NAMALWA (cell line): ENCODE results near the gene FAM156B.
A peak's percentile ranks its signal among the peaks of the same experiment; 100 is the strongest.
"Not testable (repeated sequence)": the region's sequence is repeated elsewhere in the genome, so short reads cannot be mapped to it uniquely, and the experiment has no call there.

Experiments
- DNase-seq: peaks from one replicate; pipeline ENCODE4 v3.0.0-alpha.2; 2015; ENCODE audit warnings: low spot score

FAM156B gene

GRCh38 chrX:52923781-52924241 lies 26.7 kb downstream of the FAM156B start:
- peak; percentile 28 for DNase-seq

- DNase-seq = not testable (repeated sequence)
Observed at GRCh38 chrX:52930214-52930613, 33.1 kb downstream of the FAM156B start.

GRCh38 chrX:52933213-52933612 lies 36.1 kb downstream of the FAM156B start:
- DNase-seq = no peak

GRCh38 chrX:52933976-52934703 lies 37.0 kb downstream of the FAM156B start:
- DNase-seq = no peak

DNA sequence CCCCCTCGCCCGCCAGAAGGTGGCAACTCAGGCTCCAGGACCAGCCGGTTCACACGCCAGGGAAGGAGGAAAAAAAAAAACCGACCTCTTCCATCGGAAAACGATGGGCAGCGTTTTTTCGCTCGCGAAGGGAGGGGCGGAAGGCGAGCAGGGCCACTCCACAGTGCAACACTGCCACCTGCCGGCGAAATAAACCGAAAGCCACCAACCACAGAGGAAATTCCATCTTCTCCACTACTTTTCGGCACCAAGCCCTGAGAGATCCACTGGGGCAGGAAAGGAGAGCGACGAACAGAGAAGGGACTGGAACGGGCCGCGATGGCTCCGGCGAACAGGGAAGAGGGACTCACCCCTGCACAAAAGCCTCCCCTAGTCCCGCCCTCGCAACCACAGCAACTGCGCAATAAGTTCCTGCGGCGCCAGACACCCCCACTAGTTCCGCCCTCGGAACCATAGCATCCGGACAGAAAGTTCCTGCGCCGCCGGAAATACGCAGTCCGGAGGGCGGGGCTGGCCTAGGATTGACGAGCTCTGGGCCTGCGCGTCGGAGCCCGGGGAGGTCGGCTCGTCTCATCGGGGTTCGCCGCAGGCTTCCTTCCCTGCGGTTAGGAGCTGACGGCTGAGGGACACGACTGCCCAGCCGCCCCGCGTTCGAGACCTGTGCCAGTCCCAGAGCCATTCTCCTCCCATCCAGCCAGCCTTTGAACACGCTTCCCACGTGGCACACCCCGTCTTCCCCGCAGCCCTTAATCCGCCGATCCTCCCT lies 37.8 kb downstream of the FAM156B start:
- peak; percentile 90 for DNase-seq

- not testable (repeated sequence) for DNase-seq
Observed at GRCh38 chrX:52935470-52935784, 38.3 kb downstream of the FAM156B start.

- DNase-seq = not testable (repeated sequence)
Observed at GRCh38 chrX:52940704-52941103, 43.6 kb downstream of the FAM156B start.

DNA sequence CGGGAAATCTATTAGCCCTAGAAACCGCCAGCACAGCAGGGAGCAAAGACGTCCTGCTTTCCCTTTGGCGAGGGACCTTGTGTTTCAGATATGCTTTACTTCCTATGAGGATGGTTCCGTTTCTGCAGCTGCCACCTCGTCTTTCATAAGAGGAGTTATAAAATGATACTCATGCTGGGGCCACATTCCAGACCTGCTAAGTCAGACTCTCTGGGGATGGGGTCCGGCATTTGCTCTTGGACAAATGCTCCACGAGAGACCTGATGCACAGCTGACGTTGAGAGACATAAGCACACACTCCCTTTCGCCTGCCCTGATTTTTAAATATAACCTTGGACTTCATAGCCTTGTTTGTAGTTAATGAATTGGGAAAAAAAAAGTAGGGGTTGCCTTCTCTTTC lies 44.6 kb downstream of the FAM156B start:
- DNase-seq = not testable (repeated sequence)

DNA sequence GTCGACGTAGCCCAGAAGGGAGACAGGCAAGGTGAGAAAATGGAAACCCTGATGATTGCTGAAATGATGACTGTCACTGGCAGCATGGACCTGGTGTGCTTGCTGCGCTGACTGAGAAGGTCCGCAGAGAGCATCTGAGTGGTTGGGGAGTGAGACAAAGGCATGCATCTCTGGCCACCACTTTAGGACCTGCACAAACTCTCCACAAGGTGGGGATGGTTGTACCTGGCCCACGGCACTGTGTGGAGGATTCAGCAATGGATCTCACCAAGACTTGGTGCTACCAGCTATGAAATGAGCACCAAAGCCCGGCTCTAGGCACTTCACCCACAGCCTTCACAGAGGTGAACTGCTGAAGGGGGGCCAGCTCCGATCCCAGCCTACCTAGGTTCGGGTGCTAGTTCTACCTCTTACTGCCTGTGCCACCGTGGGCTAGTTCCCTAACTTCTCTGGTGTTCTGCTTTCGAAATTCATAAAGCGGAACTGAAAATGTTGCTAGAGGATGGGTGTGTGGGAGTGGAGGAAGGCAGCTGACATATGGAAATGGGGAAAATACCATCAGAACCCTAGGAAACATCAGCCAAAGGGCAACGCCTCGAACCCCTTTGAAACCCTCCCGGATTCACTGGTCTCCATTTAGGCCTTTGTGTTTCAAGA lies 48.8 kb downstream of the FAM156B start:
- not testable (repeated sequence) for DNase-seq

- DNase-seq = not testable (repeated sequence)
Observed at GRCh38 chrX:52947501-52947900, 50.4 kb downstream of the FAM156B start.

- DNase-seq = not testable (repeated sequence)
Observed at GRCh38 chrX:52948265-52948664, 51.1 kb downstream of the FAM156B start.

DNA sequence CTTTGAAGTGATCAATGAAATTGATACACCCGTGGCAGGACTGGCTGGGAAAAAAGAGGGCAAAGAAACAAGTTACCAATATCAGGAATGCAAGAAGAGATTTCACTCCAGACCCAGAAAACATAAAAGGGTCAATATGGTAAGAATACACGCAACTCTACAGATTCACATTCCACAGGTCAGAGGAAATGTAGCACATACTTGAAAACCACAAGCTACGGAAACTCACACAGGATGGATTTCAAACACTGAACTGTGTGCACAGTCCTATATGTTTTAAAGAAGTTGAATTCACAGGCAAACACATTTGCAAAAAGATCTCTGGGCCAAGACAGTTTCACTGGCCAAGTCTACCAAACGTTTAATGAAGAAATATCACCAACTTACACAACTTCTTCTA lies 52.2 kb downstream of the FAM156B start:
- DNase-seq = not testable (repeated sequence)

DNA sequence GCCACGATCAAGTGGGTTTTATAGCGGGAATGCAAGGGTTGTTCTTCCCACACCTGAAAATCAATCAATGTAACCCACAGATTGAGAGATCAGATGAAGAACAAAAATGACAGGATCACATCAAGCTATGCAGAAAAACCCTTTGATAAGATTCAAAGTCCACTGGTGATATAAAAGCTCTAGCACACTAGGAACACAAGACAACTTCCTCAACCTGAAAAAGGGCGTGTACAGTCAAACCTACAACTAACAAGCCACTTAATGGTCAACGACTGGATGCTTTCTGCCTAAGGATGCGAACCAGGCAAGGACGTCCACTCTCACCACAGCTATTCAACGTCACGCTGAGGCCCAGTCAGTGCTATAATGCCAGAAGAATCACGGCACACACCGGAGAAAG lies 52.8 kb downstream of the FAM156B start:
- not testable (repeated sequence) for DNase-seq
